HFFc6 (cell line): ENCODE results near the gene WASHC4. TPM values are rescaled to one million over a fixed set of nuclear protein-coding genes. Genes with fewer than 3 reads are reported as not detected.

Experiments used
- DNase-seq: peaks from one replicate; pipeline ENCODE4 v3.0.0-alpha.2; 2018
- H3K27ac Mint-ChIP-seq: 2 replicates; pipeline ENCODE4 v1.8.0; 2020; ENCODE audit warnings: mild to moderate bottlenecking, mixed read lengths
- H3K27me3 Mint-ChIP-seq: 2 replicates; pipeline ENCODE4 v1.8.0; 2021; ENCODE audit warnings: mild to moderate bottlenecking, moderate library complexity, mixed read lengths; ENCODE audit not compliant: insufficient read depth
- H3K36me3 Mint-ChIP-seq: 2 replicates; pipeline ENCODE4 v1.8.0; 2021; ENCODE audit warnings: low read depth, mixed read lengths
- H3K4me1 Mint-ChIP-seq: 2 replicates; pipeline ENCODE4 v1.8.0; 2020; ENCODE audit warnings: low read depth, mixed read lengths
- H3K4me3 Mint-ChIP-seq: 2 replicates; pipeline ENCODE4 v1.8.0; 2020; ENCODE audit warnings: mild to moderate bottlenecking, moderate library complexity, mixed read lengths
- H3K9me3 Mint-ChIP-seq: 2 replicates; pipeline ENCODE4 v1.8.0; 2020; ENCODE audit warnings: mild to moderate bottlenecking, mixed read lengths
- CTCF ChIP-seq: fragments of 200-600 bp; sonication (generic); IDR thresholded peaks from 2 replicates; pipeline ENCODE4 v1.5.0; 2021; ENCODE audit warnings: antibody characterized with exemption, mild to moderate bottlenecking
- total RNA-seq, 6 experiments: library from RNA; stranded (reverse); fragmentation: NEBNext Ultra II Directional; extraction: Animal tissue kit (Norgen Biotek cat#: 25700); gene quantifications; 2 replicates in 1 of 6; 3 replicates in 5 of 6; pipeline ENCODE4 v1.2.3, GENCODE V29; 2021

The WASHC4 gene
- total RNA-seq, 6 experiments from 2014 or later, result 41.6 to 47.3 (median 44.1) TPM

GRCh38 chr12:105077435-105077834 lies 30.1 kb upstream of the WASHC4 start:
- no peak for TF ChIP-seq CTCF
- Mint-ChIP-seq H3K27ac (no peak overlapping the region), H3K9me3 (no peaks in the 10 kb centered on the region), H3K4me1 (peaks cover 34% of the 10 kb centered on the region), H3K36me3 (peaks cover 11% of the 10 kb centered on the region), H3K4me3 (no peak overlapping the region), H3K27me3 (no peaks in the 10 kb centered on the region; the same call in 1 of the 2 replicates)
- no peak for DNase-seq

- no peaks in the 10 kb centered on the region; the same call in 1 of the 2 replicates for H3K27me3 Mint-ChIP-seq
- no peak for TF ChIP-seq CTCF
- DNase-seq, result no peak
- peaks cover 47% of the 10 kb centered on the region for H3K4me1 Mint-ChIP-seq
- no peak overlapping the region for H3K27ac Mint-ChIP-seq
- 0 out of 2 replicates have a peak, but pooled peaks cover 3% of the 10 kb centered on the region for H3K36me3 Mint-ChIP-seq
- H3K9me3 Mint-ChIP-seq, result no peaks in the 10 kb centered on the region
- no peak overlapping the region for H3K4me3 Mint-ChIP-seq
Measured at GRCh38 chr12:105078712-105079570, 28.6 kb upstream of the WASHC4 start.

GRCh38 chr12:105083031-105083430 lies 24.5 kb upstream of the WASHC4 start:
- Mint-ChIP-seq H3K36me3 (peaks cover 12% of the 10 kb centered on the region), H3K4me1 (peaks cover 24% of the 10 kb centered on the region), H3K27ac (peak overlapping the region; percentile 94), H3K27me3 (no peaks in the 10 kb centered on the region; the same call in 1 of the 2 replicates), H3K4me3 (peak overlapping the region; percentile 97), H3K9me3 (peaks cover 7% of the 10 kb centered on the region)
- TF ChIP-seq CTCF, result no peak
- no peak for DNase-seq

GRCh38 chr12:105083551-105084105 lies 23.9 kb upstream of the WASHC4 start:
- Mint-ChIP-seq H3K4me3 (peak overlapping the region; percentile 97), H3K9me3 (peaks cover 7% of the 10 kb centered on the region), H3K27me3 (no peaks in the 10 kb centered on the region; the same call in 1 of the 2 replicates), H3K27ac (peak overlapping the region; percentile 94), H3K36me3 (peaks cover 12% of the 10 kb centered on the region), H3K4me1 (peaks cover 24% of the 10 kb centered on the region)
- DNase-seq, result peak; percentile 71
- TF ChIP-seq CTCF, result peak; percentile 39; the same call in 1 of the 2 replicates

GRCh38 chr12:105084251-105085250 lies 23.0 kb upstream of the WASHC4 start, which contains the start of gene ALDH1L2:
Gene ALDH1L2, minus strand, starts transcription at chr12:105084458. Its CDS starts 22 bp downstream, at chr12:105084436.
- Mint-ChIP-seq H3K4me3 (peak within 1 kb of the TSS; percentile 97), H3K27me3 (no peaks in the 10 kb centered on the region; the same call in 1 of the 2 replicates), H3K4me1 (peaks cover 24% of the 10 kb centered on the region), H3K27ac (peak within 1 kb of the TSS; percentile 94), H3K36me3 (peaks cover 12% of the 10 kb centered on the region), H3K9me3 (peaks cover 7% of the 10 kb centered on the region)
- peak; percentile 78 for DNase-seq
- no peak for TF ChIP-seq CTCF
